CD8-positive, alpha-beta memory T cell (primary cell): Measurements from ENCODE around the gene CCDC152. TPM values are rescaled to one million over a fixed set of nuclear protein-coding genes. Genes with fewer than 3 reads are reported as not detected.
"Not testable (repeated sequence)": the region's sequence is repeated elsewhere in the genome, so short reads cannot be mapped to it uniquely, and the experiment has no call there.

Experiments used
- CTCF ChIA-PET: fragments of 350-600 bp; sonication (Branson Sonifier 250); formaldehyde crosslinking; loops from one replicate; lab custom pipeline; 2021; ENCODE audit warnings: antibody characterized with exemption; lab: Charles Lee
- POLR2A ChIA-PET: fragments of 350-600 bp; sonication (Branson Sonifier 250); formaldehyde crosslinking; loops from one replicate; lab custom pipeline; 2021; ENCODE audit warnings: antibody characterized with exemption; lab: Charles Lee
- DNase-seq, 5 donors: peaks; one replicate each; pipeline versions ENCODE4 v3.0.0 to v3.0.0-alpha.2; 2020 to 2022; ENCODE audit warnings: mixed read lengths in 1 of 5
- H3K27ac ChIP-seq: one replicate; pipeline ENCODE4 v1.7.0; 2013; ENCODE audit warnings: low read depth, mild to moderate bottlenecking, low read length, moderate library complexity
- H3K27me3 ChIP-seq: 2 replicates; pipeline ENCODE4 v1.7.0; 2013; ENCODE audit warnings: low read length, mild to moderate bottlenecking; ENCODE audit not compliant: insufficient read depth, poor library complexity, severe bottlenecking
- H3K36me3 ChIP-seq: 2 replicates; pipeline ENCODE4 v1.7.0; 2013; ENCODE audit warnings: mild to moderate bottlenecking, low read length, moderate library complexity; ENCODE audit not compliant: insufficient read depth
- H3K4me1 ChIP-seq: 2 replicates; pipeline ENCODE4 v1.7.0; 2013; ENCODE audit warnings: mild to moderate bottlenecking, low read length, moderate library complexity; ENCODE audit not compliant: insufficient read depth
- H3K4me3 ChIP-seq: 2 replicates; pipeline ENCODE4 v1.7.0; 2013; ENCODE audit warnings: mild to moderate bottlenecking, low read length
- H3K9me3 ChIP-seq: 2 replicates; pipeline ENCODE4 v1.7.0; 2013; ENCODE audit warnings: mild to moderate bottlenecking, low read length
- H3K27ac Mint-ChIP-seq, 8 donors: one replicate each; pipeline ENCODE4 v1.8.0; 2020 to 2021; ENCODE audit warnings: mixed read lengths in 8 of 8, mild to moderate bottlenecking in 6 of 8, inconsistent platforms in 3 of 8, moderate library complexity in 3 of 8
- H3K27me3 Mint-ChIP-seq, 2 donors: one replicate each; pipeline ENCODE4 v1.8.0; 2020 to 2021; ENCODE audit warnings: mixed read lengths in 2 of 2, mild to moderate bottlenecking in 1 of 2, moderate library complexity in 1 of 2
- H3K36me3 Mint-ChIP-seq, 3 donors: one replicate each; pipeline ENCODE4 v1.8.0; 2020 to 2021; ENCODE audit warnings: mixed read lengths in 3 of 3, inconsistent platforms in 1 of 3, mild to moderate bottlenecking in 1 of 3
- H3K4me1 Mint-ChIP-seq, 3 donors: one replicate each; pipeline ENCODE4 v1.8.0; 2020 to 2021; ENCODE audit warnings: mixed read lengths in 3 of 3, inconsistent platforms in 1 of 3, mild to moderate bottlenecking in 1 of 3
- H3K4me3 Mint-ChIP-seq, 7 donors: one replicate each; pipeline ENCODE4 v1.8.0; 2020 to 2021; ENCODE audit warnings: mixed read lengths in 7 of 7, mild to moderate bottlenecking in 6 of 7, moderate library complexity in 4 of 7, inconsistent platforms in 2 of 7
- H3K9me3 Mint-ChIP-seq, 5 donors: one replicate each; pipeline ENCODE4 v1.8.0; 2020 to 2022; ENCODE audit warnings: mixed read lengths in 5 of 5, mild to moderate bottlenecking in 3 of 5, moderate library complexity in 2 of 5, inconsistent platforms in 1 of 5
- polyA plus RNA-seq: library from polyadenylated mRNA; unstranded; fragments of 300-500 nt; fragmentation: Illumina TruSeq; gene quantifications from one replicate; pipeline ENCODE4 v1.2.3, GENCODE V29; 2021
- total RNA-seq, 2 experiments: library from RNA; stranded (reverse); gene quantifications; one replicate each; pipeline ENCODE4 v1.2.3, GENCODE V29; 2021

CCDC152 gene
- total and polyA plus RNA-seq, 3 experiments from 2014 or later = 3.4 to 16.2 (median 14.5) TPM

- Mint-ChIP-seq H3K4me1 (no peaks in the 10 kb centered on the region), H3K36me3 (no peaks in the 10 kb centered on the region), H3K27me3 (no peaks in the 10 kb centered on the region), H3K27ac (peak overlapping the region in 1 of 8 donors; percentile 23), H3K9me3 (no peaks in the 10 kb centered on the region), H3K4me3 (no peak overlapping the region)
- POLR2A ChIA-PET = no interaction called here
- no peak for DNase-seq
- CTCF ChIA-PET = interaction anchor here (0.8 kb wide), 1 partner anchor 15 kb away, joined by 3 read pairs; no protein-coding TSS in a partner anchor
- Histone ChIP-seq H3K36me3 (no peaks in the 10 kb centered on the region), H3K4me3 (no peak overlapping the region), H3K4me1 (no peaks in the 10 kb centered on the region), H3K27ac (no peak overlapping the region), H3K27me3 (no peaks in the 10 kb centered on the region), H3K9me3 (no peaks in the 10 kb centered on the region)
Measured at GRCh38 chr5:42810834-42811590, 54.4 kb downstream of the CCDC152 start.

GRCh38 chr5:42811591-42812446 is 55.2 kb downstream of the CCDC152 start, which contains the start of gene SELENOP:
TSS of gene SELENOP (minus strand) at chr5:42811892. CDS start at chr5:42808353, 3,539 bp downstream.
- Histone ChIP-seq H3K27ac (peak within 1 kb of the TSS; percentile 16), H3K4me1 (no peaks in the 10 kb centered on the region), H3K36me3 (no peaks in the 10 kb centered on the region), H3K4me3 (no peak within 1 kb of the TSS), H3K27me3 (no peaks in the 10 kb centered on the region), H3K9me3 (no peaks in the 10 kb centered on the region)
- no peaks in the 10 kb centered on the region for H3K36me3 Mint-ChIP-seq
- no peak for DNase-seq
- ChIA-PET CTCF (no interaction called here), POLR2A (no interaction called here)
- H3K9me3 Mint-ChIP-seq = no peaks in the 10 kb centered on the region
- H3K27ac Mint-ChIP-seq = peak within 1 kb of the TSS in 2 of 8 donors; percentile 23 to 75
- no peaks in the 10 kb centered on the region for H3K27me3 Mint-ChIP-seq
- H3K4me3 Mint-ChIP-seq = no peak within 1 kb of the TSS
- H3K4me1 Mint-ChIP-seq = no peaks in the 10 kb centered on the region

GRCh38 chr5:42812620-42813019 is 56.0 kb downstream of the CCDC152 start:
- no peak for DNase-seq
- H3K27me3 ChIP-seq = no peaks in the 10 kb centered on the region
- H3K4me3 ChIP-seq = no peak overlapping the region
- Mint-ChIP-seq H3K36me3 (no peaks in the 10 kb centered on the region), H3K27me3 (no peaks in the 10 kb centered on the region), H3K27ac (no peak overlapping the region), H3K9me3 (no peaks in the 10 kb centered on the region), H3K4me1 (no peaks in the 10 kb centered on the region), H3K4me3 (no peak overlapping the region)
- no peaks in the 10 kb centered on the region for H3K4me1 ChIP-seq
- ChIA-PET CTCF (no interaction called here), POLR2A (no interaction called here)
- no peaks in the 10 kb centered on the region for H3K9me3 ChIP-seq
- H3K27ac ChIP-seq = no peak overlapping the region
- H3K36me3 ChIP-seq = no peaks in the 10 kb centered on the region

GRCh38 chr5:42813533-42813932 is 56.9 kb downstream of the CCDC152 start:
- POLR2A ChIA-PET = no interaction called here
- DNase-seq = no peak
- H3K4me3 Mint-ChIP-seq = no peak overlapping the region
- H3K36me3 Mint-ChIP-seq = no peaks in the 10 kb centered on the region
- H3K4me1 Mint-ChIP-seq = no peaks in the 10 kb centered on the region
- no peak overlapping the region for H3K27ac Mint-ChIP-seq
- no peaks in the 10 kb centered on the region for H3K9me3 Mint-ChIP-seq
- H3K36me3 ChIP-seq = no peaks in the 10 kb centered on the region
- no peaks in the 10 kb centered on the region for H3K4me1 ChIP-seq
- H3K27me3 ChIP-seq = no peaks in the 10 kb centered on the region
- H3K4me3 ChIP-seq = no peak overlapping the region
- CTCF ChIA-PET = no interaction called here
- H3K27me3 Mint-ChIP-seq = no peaks in the 10 kb centered on the region
- no peak overlapping the region for H3K27ac ChIP-seq
- H3K9me3 ChIP-seq = no peaks in the 10 kb centered on the region

GRCh38 chr5:42816546-42816945 is 59.9 kb downstream of the CCDC152 start:
- H3K4me1 ChIP-seq, H3K27ac ChIP-seq, H3K27ac Mint-ChIP-seq, H3K4me3 ChIP-seq, H3K36me3 ChIP-seq, H3K9me3 Mint-ChIP-seq, H3K27me3 ChIP-seq, H3K4me1 Mint-ChIP-seq, DNase-seq, H3K9me3 ChIP-seq, POLR2A ChIA-PET, H3K4me3 Mint-ChIP-seq, CTCF ChIA-PET, H3K36me3 Mint-ChIP-seq, H3K27me3 Mint-ChIP-seq: not testable (repeated sequence)

GRCh38 chr5:42819745-42820144 is 63.1 kb downstream of the CCDC152 start:
- no peaks in the 10 kb centered on the region for H3K9me3 Mint-ChIP-seq
- H3K36me3 Mint-ChIP-seq = no peaks in the 10 kb centered on the region
- Histone ChIP-seq H3K4me1 (no peaks in the 10 kb centered on the region), H3K36me3 (no peaks in the 10 kb centered on the region), H3K4me3 (no peak overlapping the region), H3K27me3 (no peaks in the 10 kb centered on the region), H3K9me3 (no peaks in the 10 kb centered on the region), H3K27ac (no peak overlapping the region)
- H3K4me3 Mint-ChIP-seq = no peak overlapping the region
- H3K27ac Mint-ChIP-seq = no peak overlapping the region
- CTCF ChIA-PET = no interaction called here
- no peak for DNase-seq
- POLR2A ChIA-PET = no interaction called here
- no peaks in the 10 kb centered on the region for H3K4me1 Mint-ChIP-seq
- H3K27me3 Mint-ChIP-seq = no peaks in the 10 kb centered on the region

GRCh38 chr5:42822548-42822947 is 65.9 kb downstream of the CCDC152 start:
- Histone ChIP-seq H3K9me3 (no peaks in the 10 kb centered on the region), H3K27ac (no peak overlapping the region), H3K4me1 (no peaks in the 10 kb centered on the region), H3K36me3 (no peaks in the 10 kb centered on the region), H3K4me3 (no peak overlapping the region), H3K27me3 (no peaks in the 10 kb centered on the region)
- H3K36me3 Mint-ChIP-seq = no peaks in the 10 kb centered on the region
- ChIA-PET CTCF (no interaction called here), POLR2A (no interaction called here)
- H3K27ac Mint-ChIP-seq = no peak overlapping the region
- peaks cover 0 to 7% of the 10 kb centered on the region in 2 donors for H3K27me3 Mint-ChIP-seq
- no peak for DNase-seq
- H3K9me3 Mint-ChIP-seq = no peaks in the 10 kb centered on the region
- no peak overlapping the region for H3K4me3 Mint-ChIP-seq
- no peaks in the 10 kb centered on the region for H3K4me1 Mint-ChIP-seq

- no peaks in the 10 kb centered on the region for H3K27me3 ChIP-seq
- Mint-ChIP-seq H3K36me3 (no peaks in the 10 kb centered on the region), H3K4me3 (no peak overlapping the region), H3K27ac (no peak overlapping the region), H3K9me3 (no peaks in the 10 kb centered on the region), H3K4me1 (no peaks in the 10 kb centered on the region), H3K27me3 (peaks cover 0 to 7% of the 10 kb centered on the region in 2 donors)
- CTCF ChIA-PET = no interaction called here
- no peaks in the 10 kb centered on the region for H3K36me3 ChIP-seq
- no peak for DNase-seq
- no peaks in the 10 kb centered on the region for H3K9me3 ChIP-seq
- no peaks in the 10 kb centered on the region for H3K4me1 ChIP-seq
- H3K27ac ChIP-seq = no peak overlapping the region
- POLR2A ChIA-PET = no interaction called here
- no peak overlapping the region for H3K4me3 ChIP-seq
Measured at GRCh38 chr5:42824347-42824976, 67.8 kb downstream of the CCDC152 start.
